Suprapubic skin (tissue), 4 donors: ENCODE results near the gene TULP4.

ENCODE experiments used
- EP300 ChIP-seq: sonication (generic); formaldehyde crosslinking; IDR thresholded peaks from one replicate; pipeline ENCODE4 v1.6.1; 2017; ENCODE audit warnings: antibody characterized with exemption
- POLR2A ChIP-seq, 2 donors: fragments of 450-650 bp; IDR thresholded peaks; one replicate each; pipeline ENCODE4 v1.6.1; 2017; ENCODE audit warnings: antibody characterized with exemption in 2 of 2, mild to moderate bottlenecking in 2 of 2, moderate library complexity in 2 of 2
- POLR2AphosphoS5 ChIP-seq, 3 donors: sonication (generic); formaldehyde crosslinking; IDR thresholded peaks; one replicate each; pipeline ENCODE4 v1.6.1; 2017; ENCODE audit warnings: antibody characterized with exemption in 3 of 3
- TF ChIP-seq, protein P1 (sequence below), 2 donors: fragments of 200-600 bp in 1 of 2; fragments of 450-650 bp in 1 of 2; sonication (generic) in 1 of 2; IDR thresholded peaks; one replicate each; pipeline ENCODE4 v1.5.1; 2016 to 2019; ENCODE audit warnings: antibody characterized with exemption in 2 of 2, mild to moderate bottlenecking in 1 of 2, moderate library complexity in 1 of 2

DNA sequence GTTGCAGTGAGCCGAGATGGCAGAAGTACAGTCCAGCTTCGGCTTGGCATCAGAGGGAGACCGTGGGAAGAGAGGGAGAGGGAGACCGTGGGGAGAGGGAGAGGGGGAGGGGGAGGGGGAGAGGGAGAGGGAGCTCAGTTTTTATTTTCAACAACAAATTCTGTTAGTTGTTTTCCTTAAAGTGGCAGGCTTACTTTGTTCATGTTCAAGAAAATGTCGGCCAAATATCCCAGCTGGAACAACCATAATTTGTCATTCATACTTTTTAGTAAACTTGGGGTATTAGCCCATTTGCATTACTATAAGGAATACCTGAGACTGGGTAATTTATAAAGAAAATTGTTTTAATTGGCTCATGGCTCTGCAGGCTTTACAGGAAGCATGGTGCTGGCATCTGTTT is 2.5 kb upstream of the TULP4 start:
- TF ChIP-seq, protein P1, sequence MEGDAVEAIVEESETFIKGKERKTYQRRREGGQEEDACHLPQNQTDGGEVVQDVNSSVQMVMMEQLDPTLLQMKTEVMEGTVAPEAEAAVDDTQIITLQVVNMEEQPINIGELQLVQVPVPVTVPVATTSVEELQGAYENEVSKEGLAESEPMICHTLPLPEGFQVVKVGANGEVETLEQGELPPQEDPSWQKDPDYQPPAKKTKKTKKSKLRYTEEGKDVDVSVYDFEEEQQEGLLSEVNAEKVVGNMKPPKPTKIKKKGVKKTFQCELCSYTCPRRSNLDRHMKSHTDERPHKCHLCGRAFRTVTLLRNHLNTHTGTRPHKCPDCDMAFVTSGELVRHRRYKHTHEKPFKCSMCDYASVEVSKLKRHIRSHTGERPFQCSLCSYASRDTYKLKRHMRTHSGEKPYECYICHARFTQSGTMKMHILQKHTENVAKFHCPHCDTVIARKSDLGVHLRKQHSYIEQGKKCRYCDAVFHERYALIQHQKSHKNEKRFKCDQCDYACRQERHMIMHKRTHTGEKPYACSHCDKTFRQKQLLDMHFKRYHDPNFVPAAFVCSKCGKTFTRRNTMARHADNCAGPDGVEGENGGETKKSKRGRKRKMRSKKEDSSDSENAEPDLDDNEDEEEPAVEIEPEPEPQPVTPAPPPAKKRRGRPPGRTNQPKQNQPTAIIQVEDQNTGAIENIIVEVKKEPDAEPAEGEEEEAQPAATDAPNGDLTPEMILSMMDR (IDR thresholded peaks at IDR 0.05), result no peak
- TF ChIP-seq POLR2A (IDR thresholded peaks at IDR 0.05), result no peak
- TF ChIP-seq POLR2AphosphoS5 (IDR thresholded peaks at IDR 0.05), result no peak
- no peak for TF ChIP-seq EP300
